Non-pigmented ciliary epithelial cell (primary cell): Measurements from ENCODE around the gene PCED1A.
"Not testable (repeated sequence)": the region's sequence is repeated elsewhere in the genome, so short reads cannot be mapped to it uniquely, and the experiment has no call there.

ENCODE experiments used
- DNase-seq: peaks from one replicate; pipeline ENCODE4 v3.0.0-alpha.2; 2010; ENCODE audit warnings: low read depth

PCED1A gene

GRCh38 chr20:2866236-2866635 is 25.8 kb upstream of the PCED1A start:
- no peak for DNase-seq

DNA sequence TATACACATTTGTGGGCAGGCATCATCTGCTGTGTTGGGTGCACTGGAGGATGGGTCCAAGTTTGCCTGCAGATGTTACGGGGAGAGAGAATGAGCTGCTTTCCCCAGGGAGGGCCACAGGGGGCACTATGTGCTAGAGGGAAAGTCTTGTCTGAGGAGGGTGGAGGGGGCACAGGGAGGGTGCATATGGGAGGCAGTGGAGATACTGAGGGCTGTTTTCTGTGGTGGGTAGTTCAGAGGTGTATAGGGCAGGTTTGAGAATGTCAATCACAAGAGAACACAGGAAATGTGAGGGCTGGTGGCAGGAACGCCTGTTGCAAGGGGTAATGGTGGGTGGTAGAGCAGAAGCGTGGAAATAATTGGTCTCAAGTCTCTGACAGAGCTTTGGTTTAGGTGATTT is 25.2 kb upstream of the PCED1A start:
- no peak for DNase-seq

GRCh38 chr20:2865101-2865500 is 24.6 kb upstream of the PCED1A start:
- no peak for DNase-seq

DNA sequence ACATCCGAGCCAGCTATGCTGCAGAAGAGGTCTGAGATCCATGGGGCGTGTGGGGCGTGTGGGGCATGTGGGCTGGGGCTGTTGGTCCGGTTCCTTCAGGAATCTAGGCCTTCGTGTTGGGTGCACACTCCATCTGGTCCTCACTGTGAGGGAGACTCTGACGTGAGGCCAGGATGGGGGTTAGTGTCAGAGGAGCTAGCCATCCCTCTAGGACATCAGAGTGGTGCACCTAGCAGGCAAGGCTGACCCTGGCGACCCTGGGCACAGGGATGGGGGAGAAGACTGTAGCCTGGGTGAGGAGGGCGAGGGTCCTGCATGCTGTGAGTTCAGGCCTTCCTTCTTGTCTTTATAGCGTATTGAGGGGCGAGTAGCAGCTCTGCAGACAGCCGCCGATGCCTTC is 24.2 kb upstream of the PCED1A start:
- no peak for DNase-seq

- no peak for DNase-seq
These were observed 19.1 kb upstream of the PCED1A start for GRCh38 chr20:2859330-2860121.

GRCh38 chr20:2858591-2858990 is 18.1 kb upstream of the PCED1A start:
- DNase-seq, result no peak

DNA sequence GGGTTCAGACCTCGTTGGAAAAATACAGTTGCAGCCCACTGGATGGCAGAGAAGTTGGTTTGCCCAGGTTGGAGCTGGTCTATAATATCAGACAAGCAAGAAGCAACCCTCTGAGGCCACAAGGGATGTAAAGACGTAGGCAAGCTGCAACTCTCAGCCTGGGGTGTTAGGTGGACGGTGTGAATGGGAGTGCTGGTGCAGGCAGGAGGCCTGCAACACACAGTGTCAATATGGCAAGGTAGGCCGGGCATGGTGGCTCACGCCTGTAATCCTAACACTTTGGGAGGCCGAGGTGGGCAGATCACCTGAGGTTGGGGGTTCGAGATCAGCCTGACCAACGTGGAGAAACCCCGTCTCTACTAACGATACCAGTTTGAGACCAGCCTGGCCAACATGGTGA is 10.6 kb upstream of the PCED1A start:
- no peak for DNase-seq

GRCh38 chr20:2849529-2849928 is 9.1 kb upstream of the PCED1A start:
- no peak for DNase-seq

GRCh38 chr20:2847802-2848201 is 7.3 kb upstream of the PCED1A start:
- DNase-seq, result no peak

DNA sequence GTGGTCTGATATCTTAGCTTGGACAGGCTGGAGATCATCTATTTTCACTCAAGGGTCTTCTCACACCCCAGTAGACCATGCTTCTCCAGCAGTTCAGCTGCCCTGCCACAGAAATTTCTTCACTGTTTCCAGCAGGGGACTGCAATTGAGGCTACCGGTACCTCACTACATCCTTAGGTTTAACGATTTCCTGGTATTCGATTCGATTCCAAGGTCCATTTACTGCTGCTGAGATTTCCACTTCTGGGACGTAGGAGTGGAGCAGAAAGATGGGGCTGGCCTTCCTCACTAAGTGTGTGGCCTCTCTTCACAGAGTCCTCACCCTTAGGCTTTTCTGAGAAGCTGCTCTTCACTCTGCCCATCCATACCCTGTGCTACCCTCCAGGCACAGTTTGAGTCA is 6.2 kb upstream of the PCED1A start:
- no peak for DNase-seq

DNA sequence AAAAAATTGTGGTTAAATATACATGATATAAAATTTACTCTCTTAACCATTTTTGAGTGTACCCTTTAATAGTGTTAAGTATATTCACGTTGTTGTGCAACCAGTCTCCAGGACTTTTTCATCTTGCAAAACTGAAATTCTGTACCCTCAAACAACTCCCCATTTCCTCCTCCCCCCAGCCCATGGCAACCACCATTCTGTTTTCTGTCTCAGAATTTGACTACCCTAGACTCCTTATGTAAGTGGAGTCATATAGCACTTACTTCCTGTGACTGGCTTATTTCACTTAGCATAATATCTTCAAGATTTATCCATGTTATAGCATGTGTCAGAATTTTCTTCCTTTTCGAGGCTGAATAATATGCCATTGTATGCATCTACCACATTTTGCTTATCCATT is 5.2 kb upstream of the PCED1A start:
- DNase-seq, result no peak

- no peak for DNase-seq
These were observed 594 bp upstream of the PCED1A start for GRCh38 chr20:2840967-2841531.

- no peak for DNase-seq
These were observed 720 bp downstream of the PCED1A start for GRCh38 chr20:2839732-2840137.

DNA sequence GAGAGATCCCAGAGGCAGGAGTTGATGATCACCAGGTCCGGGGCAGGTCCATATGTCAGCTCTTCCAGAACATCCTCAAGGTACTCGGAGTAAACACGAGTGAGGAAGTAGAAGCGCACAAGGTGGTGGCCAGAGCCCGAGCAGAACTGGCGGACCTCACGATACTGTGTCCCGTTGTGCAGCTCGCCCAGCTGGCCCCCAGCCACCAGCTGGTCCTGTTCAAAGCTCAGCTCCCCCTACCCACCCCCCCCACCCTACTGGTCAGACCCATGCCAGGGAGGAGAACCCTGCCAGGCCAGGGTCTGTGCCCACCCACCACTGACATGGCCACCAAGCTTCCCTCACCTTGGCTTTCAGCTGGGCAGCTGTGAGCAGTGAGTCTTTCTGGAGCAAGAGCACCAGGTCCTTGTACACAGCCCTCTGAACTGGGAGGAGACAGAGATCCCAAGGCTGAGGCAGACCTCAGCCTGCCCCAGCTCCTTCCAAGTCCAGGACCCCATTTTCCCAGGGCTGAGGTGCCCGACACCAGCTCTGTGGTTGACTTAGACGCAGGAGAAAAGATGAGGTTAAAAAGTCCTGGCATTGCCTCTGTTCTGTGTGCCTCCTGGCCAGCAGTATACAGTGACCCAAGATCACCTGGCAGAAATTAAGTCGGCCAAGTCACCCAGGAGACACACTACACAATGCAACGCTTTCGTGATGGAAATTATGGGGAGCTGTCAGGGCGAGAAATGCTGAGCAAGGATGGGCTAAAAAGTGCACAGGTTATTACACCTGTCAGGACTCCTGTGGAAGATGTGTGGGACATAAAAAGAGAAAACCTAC is 1.4 kb downstream of the PCED1A start:
- no peak for DNase-seq

DNA sequence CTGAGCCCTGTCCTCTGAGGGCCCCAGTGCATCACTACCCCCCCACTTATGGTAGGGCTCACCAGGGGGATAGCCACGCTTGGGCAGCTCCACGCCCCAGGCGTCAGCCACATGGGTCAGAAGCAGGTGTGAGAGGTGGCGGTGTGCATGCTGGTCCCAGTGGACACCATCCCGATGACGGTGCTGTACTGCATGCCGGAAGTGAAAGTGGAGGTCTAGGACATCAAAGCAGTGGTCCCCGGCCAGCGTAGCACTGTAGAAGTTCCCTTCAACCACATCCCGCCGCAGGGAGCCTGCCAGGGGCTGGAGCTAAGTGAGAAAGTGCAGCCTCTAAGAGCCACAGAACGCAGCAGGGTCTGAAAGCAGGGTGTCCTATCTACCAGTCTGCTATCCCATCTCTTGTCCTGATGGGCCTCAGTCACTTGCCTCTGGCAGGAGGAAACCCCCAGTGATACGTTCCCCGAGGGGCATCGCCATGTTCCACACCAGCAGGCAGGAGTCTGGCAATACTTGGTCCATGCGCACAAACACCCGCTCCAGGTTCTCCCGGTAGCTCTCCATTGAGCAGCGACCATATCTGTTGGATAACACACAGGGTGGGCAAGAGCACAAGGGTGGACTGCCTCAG is 2.2 kb downstream of the PCED1A start:
- DNase-seq, result no peak

DNA sequence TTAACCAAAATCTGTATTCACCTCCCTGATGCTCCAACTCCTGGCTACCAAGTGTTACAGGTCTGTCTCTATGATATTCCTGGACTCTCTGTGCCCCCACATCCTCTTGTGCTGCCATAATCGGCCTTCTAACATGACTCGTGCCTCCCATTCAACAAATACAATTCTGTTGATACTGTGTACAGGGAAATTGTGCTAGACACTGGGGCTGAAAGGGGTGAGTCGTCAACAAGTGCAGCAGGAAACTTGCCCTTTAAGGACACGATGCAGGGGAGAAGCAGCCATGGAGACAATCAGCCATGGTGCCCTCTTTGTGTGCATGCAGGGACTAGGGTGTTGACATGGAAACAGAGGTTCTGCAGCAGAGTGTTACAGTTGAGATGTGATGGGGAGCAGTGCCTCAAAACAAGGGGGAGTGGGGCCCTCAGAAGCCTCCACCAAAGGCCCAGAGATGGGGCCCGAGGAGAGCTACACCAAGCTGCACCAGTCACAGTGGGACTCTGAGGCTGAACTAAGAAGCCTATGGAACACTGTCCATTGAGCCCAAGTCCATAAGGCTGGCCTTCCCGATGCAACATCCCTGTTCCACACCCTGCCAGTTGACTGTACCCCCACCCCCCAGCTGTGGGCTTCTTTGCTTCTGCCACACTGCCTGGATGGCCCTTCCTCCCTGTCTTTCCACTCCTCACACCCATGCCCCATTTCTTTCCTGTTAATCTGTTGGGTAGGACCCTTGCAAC is 3.1 kb downstream of the PCED1A start:
- DNase-seq, result no peak

GRCh38 chr20:2836035-2836434 is 4.4 kb downstream of the PCED1A start:
- no peak for DNase-seq

DNA sequence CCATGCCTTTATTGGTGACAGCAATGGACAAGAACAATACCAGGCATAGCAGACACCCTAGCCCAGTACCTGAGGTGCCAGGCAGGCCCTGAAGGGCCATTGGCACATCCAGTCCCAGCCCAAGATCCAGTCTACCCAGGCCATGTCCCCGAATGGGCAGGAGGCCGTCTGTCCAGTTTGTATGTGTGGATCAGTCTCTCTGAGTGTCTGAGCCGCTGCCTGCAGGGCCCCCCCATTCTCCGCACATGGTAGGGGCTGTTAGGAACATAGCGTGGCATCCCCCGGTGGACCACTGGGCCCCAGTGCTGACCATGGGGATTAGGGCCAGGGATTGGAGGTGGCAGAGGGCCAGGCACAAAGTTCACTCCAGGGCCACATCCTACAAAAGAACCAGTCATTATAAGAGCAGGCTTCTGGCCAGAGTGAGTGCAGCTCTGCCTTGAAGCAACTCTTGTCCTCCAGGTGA is 5.1 kb downstream of the PCED1A start:
- DNase-seq, result no peak

- DNase-seq, result no peak
These were observed 5.9 kb downstream of the PCED1A start for GRCh38 chr20:2834401-2835110.

- DNase-seq, result no peak
These were observed 6.7 kb downstream of the PCED1A start for GRCh38 chr20:2833761-2834160.

GRCh38 chr20:2831206-2831605 is 9.2 kb downstream of the PCED1A start:
- not testable (repeated sequence) for DNase-seq
